ENCODE data around the gene IL17B.

Gene IL17B

DNA sequence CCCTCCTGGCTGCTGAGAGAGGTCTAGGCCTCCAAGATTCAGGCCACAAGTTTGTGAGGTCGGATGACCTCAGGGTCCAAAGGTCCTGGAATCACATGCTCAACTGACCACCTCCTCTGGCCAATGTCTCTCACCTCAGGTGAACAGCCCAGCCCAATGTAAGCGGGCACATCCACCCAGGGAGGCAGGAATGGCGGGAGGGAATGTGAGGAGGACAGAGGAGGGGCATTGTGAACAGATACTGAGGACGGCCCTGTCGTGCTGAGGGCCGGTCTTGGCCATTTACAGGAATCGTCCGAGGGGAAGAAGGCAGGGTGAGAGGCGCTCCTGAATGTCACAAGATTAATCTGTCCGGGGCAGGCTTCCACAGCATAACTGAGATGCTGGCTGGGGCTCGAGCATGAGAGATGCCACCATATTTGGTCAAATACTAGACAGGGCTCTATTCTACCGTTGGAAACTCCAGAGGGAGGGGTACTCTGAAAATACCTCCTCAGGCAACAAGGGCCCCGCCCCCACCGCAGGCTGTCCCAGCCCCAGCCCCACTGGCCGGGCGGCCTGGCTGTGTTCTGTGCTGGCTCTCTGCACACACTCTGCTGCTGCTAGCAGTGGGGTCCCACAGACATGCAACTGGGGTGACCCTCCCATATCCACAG, 1.5 kb upstream of the IL17B start:
- in situ Hi-C loops (cut with MboI; ENCODE audit: low sequenced_read_pairs), result no loop called here

DNA sequence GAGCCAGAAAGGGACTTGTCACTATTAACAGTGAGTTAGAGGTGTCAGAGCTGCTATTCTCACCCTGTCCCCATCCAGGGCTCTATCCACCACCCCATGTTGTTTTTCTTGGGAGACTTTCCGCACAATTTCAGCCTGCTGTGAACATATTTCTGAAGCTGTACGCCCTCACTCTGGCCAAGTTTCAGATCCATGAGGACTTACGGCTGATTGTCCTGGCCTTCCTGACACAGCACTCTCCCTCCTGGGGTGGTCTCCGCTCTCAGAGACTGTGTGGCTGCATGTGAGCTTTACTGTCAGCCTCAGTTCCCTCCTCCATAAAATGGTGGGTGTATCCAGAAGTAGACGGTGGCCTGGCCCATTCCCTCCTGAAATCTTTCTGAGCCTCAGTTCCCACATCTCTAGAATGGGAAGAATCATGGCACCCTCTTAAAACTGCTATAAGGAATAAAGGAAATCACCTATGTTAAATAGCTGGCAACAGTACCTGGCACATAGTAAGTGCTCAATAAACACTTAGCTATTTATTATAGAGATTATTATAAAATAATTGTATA, 804 bp upstream of the IL17B start:
- in situ Hi-C loops (cut with MboI; ENCODE audit: low sequenced_read_pairs), result no loop called here

DNA sequence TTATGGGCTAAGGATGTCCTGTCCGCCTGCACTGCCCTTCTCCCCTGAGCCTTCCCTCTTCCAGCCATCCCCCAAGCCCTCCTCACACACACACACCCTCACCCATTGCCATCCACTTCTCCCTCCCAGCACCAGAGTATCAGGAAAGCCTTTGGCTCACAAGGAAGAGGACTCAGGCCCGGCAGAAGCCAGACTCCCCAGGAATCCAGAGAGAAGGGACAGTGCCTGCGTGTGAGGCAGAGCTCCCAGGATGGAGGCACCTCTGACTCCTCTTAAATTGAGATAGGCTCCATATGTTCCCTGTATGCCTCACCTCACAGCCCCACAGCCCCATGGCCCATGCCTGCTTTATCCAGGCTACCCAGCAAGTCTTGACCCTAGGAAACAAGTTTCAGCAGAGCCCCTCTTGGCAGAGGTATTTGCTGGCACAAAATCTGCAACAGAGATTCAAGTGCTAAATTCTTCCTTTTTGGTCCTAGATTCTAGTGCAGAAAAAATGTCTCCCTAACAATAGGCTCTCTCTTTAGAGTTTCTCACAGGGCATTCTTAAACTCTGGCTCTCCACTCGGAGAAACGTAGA, 761 bp downstream of the IL17B start:
- in situ Hi-C loops (cut with MboI; ENCODE audit: low sequenced_read_pairs), result no loop called here

DNA sequence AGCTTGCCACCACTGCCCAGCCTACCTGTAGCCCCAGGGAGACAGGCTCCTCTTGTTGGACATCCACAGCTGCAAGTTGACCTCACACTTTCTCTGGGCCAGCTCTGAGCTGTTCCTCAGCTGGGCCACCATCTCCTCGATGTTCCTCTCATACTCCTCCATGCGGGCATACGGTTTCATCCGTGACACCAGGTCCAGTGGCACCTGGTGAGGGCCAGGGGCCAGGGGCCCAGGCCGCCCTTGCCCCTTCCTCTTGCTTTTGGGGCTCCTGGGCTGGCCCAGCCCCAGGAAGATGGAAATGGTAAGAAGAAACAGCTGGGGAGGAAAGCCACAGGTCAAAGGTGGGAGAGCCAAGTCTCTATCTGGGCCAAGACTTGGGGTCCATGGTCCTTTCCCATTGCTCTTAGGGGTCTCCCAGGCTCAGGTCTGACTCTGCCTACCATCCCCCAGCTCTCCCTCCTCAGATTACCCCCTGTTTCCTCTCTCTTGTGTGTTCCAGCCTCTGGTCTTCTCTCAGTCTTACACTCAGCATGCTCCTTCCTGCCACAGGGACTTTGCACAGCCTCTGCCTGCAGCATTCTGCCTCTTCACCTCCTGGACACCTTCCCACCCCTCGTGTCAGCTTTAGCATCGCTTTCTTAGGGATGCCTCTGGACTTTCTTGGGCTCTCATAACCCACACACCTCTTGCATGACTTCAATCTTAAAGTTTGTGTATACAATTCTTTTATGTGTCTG, 2.2 kb downstream of the IL17B start:
- in situ Hi-C loops (cut with MboI; ENCODE audit: low sequenced_read_pairs), result no loop called here

DNA sequence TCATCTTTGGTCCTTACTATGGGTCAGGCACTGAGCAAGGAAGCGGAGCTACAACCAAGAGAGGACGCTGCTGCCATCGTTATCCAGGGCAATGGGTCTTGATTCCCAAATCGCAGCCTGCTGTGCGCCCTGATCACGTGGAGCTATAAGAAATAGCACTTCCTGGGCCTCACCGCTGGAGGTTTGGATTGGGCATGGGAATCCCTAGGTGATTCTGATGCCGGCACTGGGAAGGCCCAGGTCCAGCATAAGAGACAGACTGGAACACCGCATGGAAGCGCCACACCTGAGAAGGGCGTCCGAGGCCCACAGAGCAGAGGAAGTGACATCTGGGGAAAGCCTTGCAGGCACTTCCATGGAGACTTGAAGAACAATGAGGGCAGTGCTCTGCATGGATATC, 3.0 kb downstream of the IL17B start:
- in situ Hi-C loops (cut with MboI; ENCODE audit: low sequenced_read_pairs), result no loop called here

DNA sequence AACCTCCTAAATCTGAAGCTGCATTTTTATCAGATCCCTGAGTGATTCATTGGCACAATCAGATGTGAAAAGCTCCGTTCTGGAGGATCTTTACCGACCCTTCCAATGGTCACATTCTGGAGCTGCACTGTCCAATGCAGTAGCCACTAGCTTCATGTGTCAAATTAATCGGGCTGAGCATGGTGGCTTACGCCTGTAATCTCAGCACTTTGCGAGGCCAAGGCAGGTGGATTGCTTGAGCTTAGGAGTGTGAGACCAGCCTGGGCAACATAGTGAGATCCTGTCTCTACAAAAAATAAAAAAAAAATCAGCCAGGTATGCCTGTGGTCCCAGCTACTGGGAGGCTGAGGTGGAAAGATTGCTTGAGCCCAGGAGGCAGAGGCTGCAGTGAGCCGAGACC, 3.7 kb downstream of the IL17B start:
- in situ Hi-C loops (cut with MboI; ENCODE audit: low sequenced_read_pairs), result no loop called here

DNA sequence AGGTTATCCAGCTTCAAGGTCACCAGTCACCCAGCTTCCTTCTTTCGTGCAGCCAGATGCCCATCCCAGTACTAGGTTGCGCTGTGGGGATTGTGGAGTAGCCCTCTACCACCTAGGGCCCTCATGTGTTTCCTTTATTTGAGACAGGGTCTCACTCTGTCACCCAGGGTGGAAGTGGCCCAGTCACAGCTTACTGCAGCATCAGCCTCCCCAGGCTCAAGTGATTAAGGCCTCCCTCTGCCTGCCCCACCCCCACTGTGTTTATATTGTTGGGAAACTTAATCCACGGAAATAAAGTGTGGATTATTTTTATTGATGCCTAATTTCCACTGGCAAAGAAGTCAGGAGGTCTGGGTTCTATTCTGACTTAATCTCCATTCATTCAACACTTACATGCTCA, 4.3 kb downstream of the IL17B start:
- in situ Hi-C loops (cut with MboI; ENCODE audit: low sequenced_read_pairs), result loop anchor here (5.0 to 25.0 kb wide), 2 partner anchors 52 to 188 kb away; partner anchors contain the start of gene CSNK1A1

DNA sequence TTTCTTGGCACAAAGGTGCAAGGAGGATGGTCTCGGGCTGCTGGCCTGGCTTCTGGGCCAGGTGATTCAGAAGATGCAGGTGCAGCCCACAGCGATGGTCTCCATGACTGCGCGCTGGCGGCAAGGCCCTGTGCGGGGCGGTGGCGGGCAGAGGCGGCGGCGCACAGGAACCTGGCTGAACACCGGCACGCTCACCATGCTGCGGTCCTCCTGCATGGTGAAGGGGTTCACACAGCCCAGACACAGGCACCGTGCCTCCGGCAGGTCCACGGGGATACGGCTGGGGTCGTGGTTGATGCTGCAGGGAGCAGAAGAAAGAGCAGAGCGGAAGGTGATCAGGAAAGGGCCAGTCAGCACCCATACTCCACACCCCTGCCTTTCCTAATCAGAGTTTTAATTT, 4.8 kb downstream of the IL17B start:
- in situ Hi-C loops (cut with MboI; ENCODE audit: low sequenced_read_pairs), result loop anchor here (5.0 to 25.0 kb wide), 2 partner anchors 52 to 188 kb away; partner anchors contain the start of gene CSNK1A1

DNA sequence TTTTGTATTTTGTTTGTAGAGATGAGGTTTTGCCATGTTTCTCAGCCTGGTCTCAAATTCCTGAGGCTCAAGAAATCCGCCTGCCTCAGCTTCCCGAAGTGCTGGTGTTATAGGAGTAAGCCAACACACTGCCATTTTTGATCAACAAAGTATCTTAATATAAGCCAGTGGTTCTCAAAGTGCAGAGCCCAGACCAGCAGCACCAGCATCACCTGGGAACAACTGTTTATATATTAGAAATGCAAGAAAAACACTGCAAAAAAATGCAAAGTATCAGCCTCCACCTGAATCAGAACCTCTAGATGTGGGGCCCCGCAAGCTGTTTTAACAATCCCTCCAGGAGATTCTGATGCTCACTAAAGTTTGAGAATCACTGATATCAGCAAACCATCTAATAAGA, 6.2 kb downstream of the IL17B start:
- in situ Hi-C loops (cut with MboI; ENCODE audit: low sequenced_read_pairs), result loop anchor here (5.0 to 25.0 kb wide), 2 partner anchors 51 to 189 kb away; partner anchors contain the start of gene CSNK1A1

DNA sequence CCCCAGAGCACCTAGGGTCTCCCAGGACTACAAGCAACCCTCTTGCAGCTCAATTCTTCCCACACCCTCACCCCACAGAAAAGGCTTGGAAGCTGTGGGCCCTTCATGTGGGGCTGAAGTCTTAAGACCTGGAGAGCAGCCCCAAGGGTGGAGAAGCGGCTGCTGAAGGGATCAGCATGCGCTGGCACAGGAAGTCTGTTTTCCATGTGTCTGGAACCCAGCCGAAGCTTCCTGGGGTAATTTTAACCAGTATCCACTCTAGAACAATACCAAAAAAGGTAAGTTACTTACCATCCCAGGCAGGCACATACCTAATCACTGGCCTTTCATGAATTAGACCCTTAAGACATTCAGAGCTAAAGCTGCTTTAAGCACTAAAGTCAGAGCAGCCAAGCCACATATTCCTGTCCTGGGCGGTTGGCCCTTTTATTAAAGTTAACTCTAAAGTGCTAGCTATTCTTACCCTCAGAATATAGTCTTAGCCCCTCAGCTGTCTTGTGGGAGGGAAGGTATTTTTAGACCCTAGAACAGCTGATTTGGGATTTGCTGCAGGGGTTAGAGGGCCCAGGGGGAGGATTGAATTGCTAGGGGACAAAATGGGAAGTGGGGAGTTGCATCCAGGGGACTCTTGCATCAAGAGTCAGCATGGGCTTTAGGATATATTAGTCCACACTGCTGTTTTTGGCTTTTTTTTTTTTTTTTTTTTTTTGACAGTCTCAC, 6.9 kb downstream of the IL17B start:
- in situ Hi-C loops (cut with MboI; ENCODE audit: low sequenced_read_pairs), result loop anchor here (5.0 to 25.0 kb wide), 2 partner anchors 50 to 190 kb away; partner anchors contain the start of gene CSNK1A1

DNA sequence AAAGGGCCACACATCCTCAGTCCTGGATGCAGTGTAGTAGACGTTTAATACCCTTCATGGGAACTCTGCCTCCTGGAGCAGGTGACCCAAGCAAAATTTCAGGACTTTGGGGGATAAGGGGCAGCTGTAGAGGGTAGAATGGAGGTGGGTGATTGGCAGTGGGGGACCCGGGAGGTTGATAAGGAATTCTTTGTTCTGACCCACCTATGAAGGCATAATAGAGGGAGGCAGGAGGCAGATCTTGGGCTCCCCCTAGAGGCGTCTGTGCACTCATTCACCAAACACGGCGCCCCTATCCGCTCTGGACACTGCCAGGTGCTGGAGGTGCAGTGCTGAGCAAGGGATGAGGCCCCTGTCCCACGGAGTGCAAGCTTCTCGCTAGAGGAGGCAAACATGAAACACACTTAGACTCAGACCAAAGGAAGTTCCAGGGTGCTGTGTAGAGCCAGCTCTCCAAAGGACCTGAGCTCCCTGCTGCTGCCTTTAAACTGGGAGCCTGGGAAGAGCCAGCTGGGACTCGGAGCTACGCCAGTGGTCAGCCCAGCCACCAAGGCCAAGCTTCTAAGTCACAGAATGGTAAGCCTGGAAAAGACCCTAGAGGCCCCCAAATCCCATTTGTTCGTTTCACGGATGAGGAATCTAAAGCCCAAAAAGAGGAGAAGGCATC, 7.7 kb downstream of the IL17B start:
- in situ Hi-C loops (cut with MboI; ENCODE audit: low sequenced_read_pairs), result loop anchor here (5.0 to 25.0 kb wide), 2 partner anchors 49 to 191 kb away; partner anchors contain the start of gene CSNK1A1

DNA sequence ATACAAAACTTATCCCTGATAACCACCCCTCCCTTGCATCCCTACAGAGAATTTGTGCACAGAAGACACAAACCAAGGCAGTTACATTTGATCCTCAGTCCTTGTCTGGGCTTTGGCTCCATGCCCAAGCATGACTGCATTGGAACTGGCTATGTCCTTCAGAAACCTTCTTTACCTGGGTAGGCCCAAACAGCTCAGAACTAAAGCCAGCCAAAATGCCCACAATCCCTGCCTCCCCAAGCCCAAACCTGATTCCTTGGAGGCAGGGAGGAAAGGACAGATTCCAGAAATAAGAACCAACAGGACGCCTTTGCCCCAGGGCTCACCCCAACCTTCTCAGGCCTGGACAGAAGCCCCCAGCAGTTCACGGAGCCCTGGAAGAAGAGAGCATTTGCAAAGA, 8.2 kb downstream of the IL17B start:
- in situ Hi-C loops (cut with MboI; ENCODE audit: low sequenced_read_pairs), result loop anchor here (5.0 to 25.0 kb wide), 2 partner anchors 49 to 191 kb away; partner anchors contain the start of gene CSNK1A1

DNA sequence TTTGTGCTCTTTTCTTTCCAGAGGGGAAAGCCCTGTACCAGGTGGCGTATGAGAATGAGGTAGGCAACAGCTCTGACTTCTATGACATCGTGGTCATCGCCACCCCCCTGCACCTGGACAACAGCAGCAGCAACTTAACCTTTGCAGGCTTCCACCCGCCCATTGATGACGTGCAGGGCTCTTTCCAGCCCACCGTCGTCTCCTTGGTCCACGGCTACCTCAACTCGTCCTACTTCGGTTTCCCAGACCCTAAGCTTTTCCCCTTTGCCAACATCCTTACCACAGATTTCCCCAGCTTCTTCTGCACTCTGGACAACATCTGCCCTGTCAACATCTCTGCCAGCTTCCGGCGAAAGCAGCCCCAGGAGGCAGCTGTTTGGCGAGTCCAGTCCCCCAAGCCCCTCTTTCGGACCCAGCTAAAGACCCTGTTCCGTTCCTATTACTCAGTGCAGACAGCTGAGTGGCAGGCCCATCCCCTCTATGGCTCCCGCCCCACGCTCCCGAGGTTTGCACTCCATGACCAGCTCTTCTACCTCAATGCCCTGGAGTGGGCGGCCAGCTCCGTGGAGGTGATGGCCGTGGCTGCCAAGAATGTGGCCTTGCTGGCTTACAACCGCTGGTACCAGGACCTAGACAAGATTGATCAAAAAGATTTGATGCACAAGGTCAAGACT, 11.0 kb downstream of the IL17B start:
- in situ Hi-C loops (cut with MboI; ENCODE audit: low sequenced_read_pairs), result loop anchor here (25.0 kb wide), 1 partner anchor 194 kb away; the partner anchor contains the start of gene CSNK1A1

DNA sequence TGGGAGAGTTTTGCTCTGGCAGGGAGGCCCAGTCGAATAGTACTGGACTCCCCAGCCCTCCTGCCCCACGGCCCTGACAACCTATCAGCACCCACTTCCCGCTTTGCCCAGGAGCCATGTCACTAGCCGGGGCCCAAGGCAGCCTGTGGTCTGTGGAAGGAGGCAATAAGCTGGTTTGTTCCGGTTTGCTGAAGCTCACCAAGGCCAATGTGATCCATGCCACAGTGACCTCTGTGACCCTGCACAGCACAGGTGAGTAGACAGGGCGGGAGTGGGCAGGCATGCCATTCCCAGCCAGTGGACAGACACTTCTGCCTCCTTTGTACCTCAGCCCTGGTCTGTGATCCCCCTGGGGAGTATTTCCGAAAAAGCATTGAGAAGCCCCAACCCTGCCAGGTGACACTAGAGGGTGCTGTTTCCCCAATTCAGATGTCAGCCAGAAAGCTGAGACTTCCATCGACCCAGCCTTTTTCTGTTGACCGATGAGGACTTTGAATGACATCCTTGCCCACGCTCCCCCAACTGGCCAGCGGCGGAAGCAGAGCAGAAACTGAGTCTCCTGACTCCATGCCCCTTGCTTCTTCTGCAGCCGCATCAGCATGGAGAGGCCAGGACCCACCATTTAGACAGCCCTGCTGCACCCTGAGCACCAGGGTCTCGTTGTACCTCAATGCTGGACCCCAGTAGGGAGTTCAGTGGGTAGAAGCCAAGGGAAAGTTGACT, 11.7 kb downstream of the IL17B start:
- in situ Hi-C loops (cut with MboI; ENCODE audit: low sequenced_read_pairs), result loop anchor here (25.0 kb wide), 1 partner anchor 195 kb away; the partner anchor contains the start of gene CSNK1A1

DNA sequence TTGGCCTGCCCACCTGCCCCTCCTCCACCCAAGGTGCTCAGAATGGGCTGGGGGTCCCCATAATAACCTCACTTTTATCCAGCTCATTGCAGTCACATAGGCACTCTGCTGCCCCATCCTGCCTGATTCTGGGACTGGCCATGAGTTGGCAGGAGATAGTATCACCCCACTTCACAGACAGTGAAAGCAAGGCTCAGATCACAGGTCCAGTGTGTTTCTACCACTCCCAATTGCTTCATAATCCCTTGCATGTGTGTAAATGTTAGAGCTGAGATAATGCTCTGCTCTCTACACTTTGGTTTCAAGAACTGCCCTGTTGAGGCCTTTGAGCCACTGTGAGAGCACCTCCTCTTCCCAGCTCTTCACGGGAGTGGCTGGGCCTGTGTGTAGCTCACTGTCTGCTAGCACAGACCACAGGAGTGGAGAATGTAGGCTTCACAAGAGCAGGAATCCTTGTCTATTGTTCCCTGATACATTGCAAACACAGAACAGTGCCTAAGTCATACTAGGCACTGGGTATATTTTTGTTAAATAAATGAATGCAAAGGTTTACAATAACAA, 12.8 kb downstream of the IL17B start:
- in situ Hi-C loops (cut with MboI; ENCODE audit: low sequenced_read_pairs), result loop anchor here (25.0 kb wide), 1 partner anchor 196 kb away; the partner anchor contains the start of gene CSNK1A1

DNA sequence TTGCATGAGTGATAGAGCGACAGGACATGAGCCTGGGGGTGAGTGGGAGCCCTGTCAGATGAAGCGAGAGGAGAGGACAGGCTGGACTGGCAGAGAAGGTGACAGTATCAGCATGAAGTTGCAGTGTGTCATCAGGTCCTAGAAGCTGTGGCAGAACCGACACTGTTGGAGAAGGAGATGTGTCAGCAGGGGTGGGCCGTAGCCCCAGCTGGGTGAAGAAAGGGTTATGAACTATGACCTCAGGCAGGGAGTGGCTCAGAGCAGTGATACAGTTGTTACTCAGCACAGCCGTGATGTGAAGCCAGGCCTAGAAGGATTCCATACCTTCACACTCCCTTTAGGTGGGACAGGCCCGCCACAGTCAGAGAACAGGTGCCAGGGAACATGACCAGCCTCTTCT, 13.7 kb downstream of the IL17B start:
- in situ Hi-C loops (cut with MboI; ENCODE audit: low sequenced_read_pairs), result loop anchor here (25.0 kb wide), 1 partner anchor 197 kb away; the partner anchor contains the start of gene CSNK1A1

DNA sequence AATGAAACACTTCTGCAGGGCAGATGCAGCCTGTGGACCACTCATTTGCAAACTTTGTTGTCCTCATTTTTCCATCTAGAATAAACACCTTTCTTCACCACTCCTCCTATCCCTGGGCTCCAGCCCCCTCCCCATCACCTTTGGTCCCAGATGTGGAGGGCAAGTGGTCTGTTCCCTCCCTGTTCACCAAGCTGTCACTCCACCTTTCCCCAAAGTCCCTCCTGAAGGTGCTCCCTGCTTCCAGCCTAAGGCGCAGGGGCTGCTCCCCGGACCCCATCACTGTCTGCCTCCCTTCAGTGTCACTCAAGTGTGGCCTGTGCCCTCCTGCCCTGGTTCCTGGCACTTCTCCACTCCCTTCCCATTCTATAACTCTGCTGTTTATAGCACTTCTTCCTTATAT, 14.4 kb downstream of the IL17B start:
- in situ Hi-C loops (cut with MboI; ENCODE audit: low sequenced_read_pairs), result loop anchor here (25.0 kb wide), 1 partner anchor 198 kb away; the partner anchor contains the start of gene CSNK1A1

DNA sequence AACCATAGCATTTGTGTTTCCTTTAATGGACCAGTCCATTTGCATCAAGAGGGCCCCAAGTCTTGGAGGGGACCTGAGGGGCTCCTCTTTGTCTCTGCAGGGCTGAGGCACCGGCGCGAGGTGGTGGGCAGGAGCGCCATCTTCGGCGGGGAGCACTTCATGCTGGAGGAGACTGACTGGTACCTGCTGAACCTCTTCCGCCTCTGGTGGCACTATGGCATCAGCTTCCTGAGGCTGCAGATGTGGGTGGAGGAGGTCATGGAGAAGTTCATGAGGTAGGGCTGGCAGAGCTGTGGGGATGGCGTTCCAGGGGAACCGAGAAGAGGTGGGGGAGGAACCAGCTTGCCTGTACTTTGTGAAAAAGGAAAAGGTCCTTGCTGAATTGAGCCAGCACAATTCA, 15.2 kb downstream of the IL17B start:
- in situ Hi-C loops (cut with MboI; ENCODE audit: low sequenced_read_pairs), result loop anchor here (25.0 kb wide), 1 partner anchor 198 kb away; the partner anchor contains the start of gene CSNK1A1

Measured in HL-60/S4 treated with phorbol 12-myristate 13-acetate at 8.2 ng/mL for 4 days and 3 days (cell line).